Tibial nerve (tissue), 4 donors: ENCODE results near the gene CYBA.

ENCODE experiments used
- EP300 ChIP-seq, 2 donors: sonication (generic); formaldehyde crosslinking; IDR thresholded peaks; one replicate each; pipeline ENCODE4 v1.6.1; 2017; ENCODE audit warnings: antibody characterized with exemption in 2 of 2, mild to moderate bottlenecking in 1 of 2
- POLR2A ChIP-seq, 2 donors: fragments of 450-650 bp; IDR thresholded peaks; one replicate each; pipeline ENCODE4 v1.6.1; 2017; ENCODE audit warnings: antibody characterized with exemption in 2 of 2, mild to moderate bottlenecking in 2 of 2, moderate library complexity in 2 of 2
- TF ChIP-seq, protein P1 (sequence below), 5 experiments: fragments of 200-600 bp in 3 of 5; fragments of 450-650 bp in 2 of 5; sonication (generic) in 3 of 5; IDR thresholded peaks; one replicate each; pipeline ENCODE4 v1.5.1; 2016 to 2019; ENCODE audit warnings: antibody characterized with exemption in 5 of 5, mild to moderate bottlenecking in 3 of 5, moderate library complexity in 2 of 5

DNA sequence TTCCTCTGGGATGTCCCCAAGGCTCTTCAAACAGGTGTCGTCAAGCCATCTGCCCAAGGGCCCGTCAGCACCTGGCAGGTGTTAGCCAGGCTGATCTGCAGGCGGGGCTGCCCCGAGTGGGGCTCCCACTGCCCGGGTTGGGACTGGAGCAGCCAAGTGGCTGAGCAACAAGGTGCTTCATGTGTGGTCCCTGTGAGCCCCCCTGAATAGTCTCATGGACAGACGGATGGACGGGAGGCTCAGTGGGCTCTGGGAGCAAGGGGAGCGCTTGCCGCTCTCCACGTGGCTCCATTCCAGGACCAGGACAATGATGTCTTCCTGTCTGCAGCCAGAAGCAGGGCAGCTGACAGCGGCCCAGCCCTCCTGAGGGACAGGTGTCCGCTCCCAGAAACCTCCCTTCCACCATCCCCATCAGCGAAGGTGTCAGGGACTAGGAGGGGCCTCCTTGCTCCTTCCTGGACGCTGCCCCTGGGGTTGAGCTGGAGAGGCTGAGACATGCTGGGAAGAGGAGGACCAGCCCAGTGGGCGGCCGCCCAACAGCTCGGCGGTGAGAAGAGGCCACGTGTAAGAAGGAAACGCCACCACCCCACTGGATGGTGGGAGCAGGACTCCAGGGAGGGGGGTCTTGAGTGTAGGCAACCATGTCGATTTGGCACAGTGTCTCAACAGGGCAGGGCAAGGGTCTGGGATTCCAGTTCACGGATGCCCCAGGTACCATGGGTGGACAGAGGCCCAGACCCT is 25.8 kb upstream of the CYBA start:
- TF ChIP-seq, protein P1, sequence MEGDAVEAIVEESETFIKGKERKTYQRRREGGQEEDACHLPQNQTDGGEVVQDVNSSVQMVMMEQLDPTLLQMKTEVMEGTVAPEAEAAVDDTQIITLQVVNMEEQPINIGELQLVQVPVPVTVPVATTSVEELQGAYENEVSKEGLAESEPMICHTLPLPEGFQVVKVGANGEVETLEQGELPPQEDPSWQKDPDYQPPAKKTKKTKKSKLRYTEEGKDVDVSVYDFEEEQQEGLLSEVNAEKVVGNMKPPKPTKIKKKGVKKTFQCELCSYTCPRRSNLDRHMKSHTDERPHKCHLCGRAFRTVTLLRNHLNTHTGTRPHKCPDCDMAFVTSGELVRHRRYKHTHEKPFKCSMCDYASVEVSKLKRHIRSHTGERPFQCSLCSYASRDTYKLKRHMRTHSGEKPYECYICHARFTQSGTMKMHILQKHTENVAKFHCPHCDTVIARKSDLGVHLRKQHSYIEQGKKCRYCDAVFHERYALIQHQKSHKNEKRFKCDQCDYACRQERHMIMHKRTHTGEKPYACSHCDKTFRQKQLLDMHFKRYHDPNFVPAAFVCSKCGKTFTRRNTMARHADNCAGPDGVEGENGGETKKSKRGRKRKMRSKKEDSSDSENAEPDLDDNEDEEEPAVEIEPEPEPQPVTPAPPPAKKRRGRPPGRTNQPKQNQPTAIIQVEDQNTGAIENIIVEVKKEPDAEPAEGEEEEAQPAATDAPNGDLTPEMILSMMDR (IDR thresholded peaks at IDR 0.05): no peak
- TF ChIP-seq EP300 (IDR thresholded peaks at IDR 0.05) (no peak), POLR2A (IDR thresholded peaks at IDR 0.05) (no peak)
